Dermis blood vessel endothelial cell (primary cell): ENCODE measurements around the gene CPE. TPM values are rescaled to one million over a fixed set of nuclear protein-coding genes. Genes with fewer than 3 reads are reported as not detected.

Experiments used
- DNase-seq: peaks from one replicate; pipeline ENCODE4 v3.0.0; 2010
- total RNA-seq: library from RNA; depleted of rRNA; stranded (reverse); fragments of >200 nt; gene quantifications from 2 replicates; pipeline ENCODE4 v1.2.3, GENCODE V29; 2014

The CPE gene
- total RNA-seq, 1 donor from 2014 or later = 1.0 TPM

DNA sequence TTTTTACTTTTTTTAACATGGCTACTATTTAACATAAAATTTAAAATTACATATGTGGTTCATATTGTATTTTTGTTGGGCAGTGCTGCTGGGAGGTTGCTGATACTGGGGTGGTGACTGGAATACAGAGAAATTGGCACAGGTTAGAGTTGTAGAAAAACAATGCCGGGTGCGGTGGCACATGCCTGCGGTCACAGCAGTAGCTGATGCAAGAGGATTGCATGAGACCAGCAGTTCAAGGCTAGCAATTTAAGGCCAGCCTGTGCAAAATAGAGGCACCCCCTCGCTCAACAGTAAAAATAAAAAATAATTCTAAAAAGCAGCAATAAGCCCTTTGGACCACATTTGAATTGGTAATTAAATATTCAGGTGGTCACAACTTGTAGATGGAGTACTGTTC lies 11.8 kb upstream of the CPE start:
- no peak for DNase-seq

DNA sequence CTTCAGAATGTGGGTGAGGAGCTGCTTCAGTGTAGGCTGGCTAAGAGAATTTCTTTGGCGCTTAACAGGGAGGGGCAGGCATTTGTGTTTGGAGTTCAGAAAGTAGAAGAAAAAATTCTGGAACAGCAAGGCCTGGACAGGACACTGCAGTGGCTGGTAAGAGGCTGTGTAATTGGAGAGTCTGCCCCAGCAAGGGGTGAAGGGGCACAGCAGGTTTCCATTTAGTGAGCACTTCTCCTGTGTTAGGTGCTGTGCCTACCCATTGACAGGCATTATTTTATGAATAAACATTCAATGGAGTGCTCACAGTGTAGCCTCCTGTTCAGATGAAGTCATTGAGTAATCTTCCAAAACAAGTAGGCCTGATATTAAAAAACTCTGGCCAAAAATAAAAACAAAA lies 10.7 kb upstream of the CPE start:
- DNase-seq = no peak

DNA sequence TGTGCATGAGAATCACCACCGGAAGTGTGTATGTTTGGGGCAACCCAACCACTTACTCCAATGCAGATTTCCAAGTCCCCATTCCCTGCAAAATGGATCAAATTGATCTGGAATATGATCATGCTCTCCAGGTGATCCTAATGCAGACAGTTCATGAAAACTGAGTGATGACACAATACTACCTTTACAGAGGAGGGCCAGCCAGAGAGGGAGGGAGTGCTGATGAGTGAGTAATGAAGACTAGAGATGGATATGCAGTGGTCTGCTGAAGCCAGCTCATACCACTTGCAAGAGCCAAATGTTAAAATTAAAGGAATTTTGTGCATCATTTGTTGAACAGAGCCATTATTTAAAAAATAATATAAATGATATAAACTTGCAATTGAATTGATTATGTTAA lies 10.2 kb upstream of the CPE start:
- no peak for DNase-seq

DNA sequence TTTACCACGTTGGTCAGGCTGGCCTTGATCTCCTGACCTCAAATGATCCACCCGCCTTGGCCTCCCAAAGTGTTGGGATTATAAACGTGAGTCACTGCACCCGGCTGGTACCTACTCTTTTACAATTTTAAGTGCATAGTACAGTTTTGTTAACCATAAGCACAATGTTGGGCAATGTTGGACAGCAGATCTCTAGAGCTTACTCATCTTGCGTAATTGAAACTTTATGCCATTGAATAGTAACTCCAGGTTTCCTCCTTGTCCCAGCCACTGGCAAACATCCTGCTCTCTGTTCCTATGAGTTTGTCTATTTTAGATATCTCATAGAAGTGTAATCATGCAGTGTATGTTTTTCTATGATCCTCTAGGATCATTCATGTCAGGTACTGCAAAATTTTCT lies 9.3 kb upstream of the CPE start:
- DNase-seq = no peak

GRCh38 chr4:165370530-165370929 lies 8.3 kb upstream of the CPE start:
- DNase-seq = no peak

DNA sequence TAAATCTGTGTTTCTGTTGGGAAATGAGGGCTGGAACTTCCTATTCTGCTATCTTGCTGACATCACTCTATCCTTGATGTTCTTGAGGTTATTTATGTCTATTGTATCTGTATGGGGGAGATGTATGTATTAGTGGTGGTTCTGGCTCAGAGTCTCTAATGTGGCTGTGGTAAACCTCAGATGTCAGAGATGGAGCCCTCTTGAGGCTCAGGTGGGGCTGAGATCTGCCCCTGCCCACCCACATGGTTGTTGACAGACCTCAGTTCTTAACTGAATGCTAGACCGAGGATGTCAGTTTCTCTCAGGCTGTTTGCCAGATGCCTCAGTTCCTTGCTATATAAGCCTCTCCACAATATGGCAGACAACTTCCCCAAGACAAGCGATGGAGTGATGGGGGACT lies 3.3 kb upstream of the CPE start:
- no peak for DNase-seq

GRCh38 chr4:165378398-165378744 lies 437 bp upstream of the CPE start:
- no peak for DNase-seq

GRCh38 chr4:165379678-165380064 lies 863 bp downstream of the CPE start:
- no peak for DNase-seq

DNA sequence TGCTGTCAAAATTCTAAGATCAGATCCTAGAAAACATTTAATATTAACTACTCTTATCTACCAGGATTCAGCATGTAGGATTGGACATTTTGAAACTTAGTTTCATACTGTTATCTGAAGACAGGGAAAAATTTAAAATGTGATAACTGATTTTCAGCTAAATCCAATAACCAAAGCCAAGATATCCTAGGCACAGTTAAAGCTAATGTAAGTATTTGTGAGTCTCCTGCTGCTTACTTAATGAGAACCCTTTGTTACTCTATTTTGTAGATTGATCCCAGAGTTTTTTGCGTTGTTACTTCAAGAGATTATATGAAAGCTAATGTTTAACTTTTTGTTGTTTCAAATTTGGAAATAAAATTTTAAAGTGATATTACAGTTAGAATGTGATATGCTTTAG lies 2.0 kb downstream of the CPE start:
- no peak for DNase-seq

GRCh38 chr4:165381821-165382373 lies 3.1 kb downstream of the CPE start:
- DNase-seq = no peak

- no peak for DNase-seq
These were observed 3.8 kb downstream of the CPE start for GRCh38 chr4:165382640-165383039.

- DNase-seq = no peak
These were observed 4.8 kb downstream of the CPE start for GRCh38 chr4:165383591-165384073.

GRCh38 chr4:165384186-165384585 lies 5.4 kb downstream of the CPE start:
- DNase-seq = no peak

DNA sequence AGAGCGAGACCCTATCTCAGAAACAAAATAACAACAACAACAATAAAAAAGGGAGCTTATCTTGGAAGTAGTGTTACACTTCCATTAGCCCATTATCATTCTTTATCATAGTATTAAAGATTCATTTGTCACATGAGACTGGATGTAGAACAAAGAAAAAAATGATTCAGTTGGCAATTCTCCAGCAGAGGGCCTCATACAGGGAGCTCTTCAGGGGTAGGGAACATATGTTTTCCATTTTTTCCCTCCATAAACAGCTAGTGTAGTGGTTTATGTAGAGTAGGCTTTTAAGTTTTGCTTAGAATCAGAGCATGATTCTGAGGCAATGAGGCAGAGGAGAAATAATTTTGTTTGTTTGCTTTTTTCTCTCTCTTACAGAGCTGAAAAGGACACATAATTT lies 5.8 kb downstream of the CPE start:
- DNase-seq = peak; percentile 16

DNA sequence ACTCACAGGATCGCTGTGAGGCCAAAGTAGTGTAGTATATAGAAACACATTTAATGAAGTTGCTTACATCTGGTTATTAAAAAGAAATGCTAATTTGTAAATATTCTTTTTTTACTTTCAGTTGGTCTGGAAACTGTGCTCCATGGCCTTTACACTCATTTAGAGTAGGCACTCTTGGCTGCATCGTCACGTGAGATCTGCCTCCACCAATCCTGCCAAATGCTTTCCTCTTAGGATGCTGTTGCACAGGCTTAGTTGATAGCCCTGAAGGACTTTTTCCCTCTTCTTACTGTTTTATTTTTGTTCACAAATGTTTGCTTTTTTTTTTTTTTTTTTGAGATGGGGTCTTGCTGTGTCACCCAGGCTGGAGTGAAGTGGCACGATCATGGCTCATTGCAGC lies 6.3 kb downstream of the CPE start:
- no peak for DNase-seq

GRCh38 chr4:165386328-165386727 lies 7.5 kb downstream of the CPE start:
- DNase-seq = no peak

DNA sequence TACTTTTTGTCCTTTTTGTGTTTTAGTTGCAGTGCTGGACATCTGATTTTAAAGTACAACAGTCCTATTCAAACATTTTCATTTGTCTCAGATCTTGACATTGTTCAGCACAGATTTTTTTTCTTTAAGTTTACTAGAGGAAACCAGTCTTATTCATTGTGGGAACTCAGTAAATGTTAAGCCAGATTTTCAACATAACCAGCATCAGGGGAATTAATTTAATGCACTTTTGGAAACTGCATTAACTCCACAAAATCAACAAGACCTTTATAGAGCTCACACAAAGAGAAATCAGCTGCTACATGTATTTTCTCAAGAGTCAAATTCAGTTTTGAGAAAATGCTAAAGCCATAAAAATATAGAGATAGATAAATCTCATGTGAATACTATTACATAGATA lies 9.9 kb downstream of the CPE start:
- no peak for DNase-seq

DNA sequence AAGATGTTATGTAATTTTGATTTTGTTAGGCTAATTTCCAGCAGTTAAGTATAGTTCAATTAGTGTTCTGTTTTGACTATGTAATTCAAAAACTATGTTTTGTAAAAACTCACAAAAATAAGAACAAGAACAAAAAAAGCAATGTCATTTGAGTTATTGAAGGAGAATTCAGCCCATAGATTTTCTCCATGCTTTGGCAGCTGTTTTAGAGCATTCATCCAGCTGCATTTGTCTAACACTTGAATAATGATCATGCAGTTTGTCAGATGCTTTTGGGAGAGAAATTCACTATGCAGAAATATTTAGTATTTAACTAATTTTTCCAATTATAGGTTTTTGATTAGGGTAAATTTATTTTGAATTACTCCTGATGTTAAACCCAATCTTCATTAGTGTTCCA lies 14.2 kb downstream of the CPE start:
- DNase-seq = no peak

DNA sequence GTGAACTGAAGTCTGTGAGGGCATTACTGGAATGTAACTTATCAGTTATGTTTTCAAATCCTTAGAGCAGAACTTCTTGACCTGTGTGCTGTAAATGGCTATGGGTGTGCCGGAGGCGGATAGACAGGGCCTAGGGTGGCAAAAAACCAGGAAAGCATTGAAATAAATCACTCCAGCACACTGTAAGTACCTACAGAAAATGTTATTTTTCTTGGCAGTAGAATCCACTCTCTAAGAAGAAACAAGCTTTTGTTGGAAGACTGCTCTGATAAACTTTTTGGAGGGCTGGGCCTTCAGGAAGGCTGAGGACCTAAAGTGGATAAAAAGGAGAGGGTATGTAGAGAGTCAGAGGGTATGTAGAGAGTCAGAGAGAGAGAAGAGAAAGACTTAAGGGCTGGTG lies 14.9 kb downstream of the CPE start:
- no peak for DNase-seq

DNA sequence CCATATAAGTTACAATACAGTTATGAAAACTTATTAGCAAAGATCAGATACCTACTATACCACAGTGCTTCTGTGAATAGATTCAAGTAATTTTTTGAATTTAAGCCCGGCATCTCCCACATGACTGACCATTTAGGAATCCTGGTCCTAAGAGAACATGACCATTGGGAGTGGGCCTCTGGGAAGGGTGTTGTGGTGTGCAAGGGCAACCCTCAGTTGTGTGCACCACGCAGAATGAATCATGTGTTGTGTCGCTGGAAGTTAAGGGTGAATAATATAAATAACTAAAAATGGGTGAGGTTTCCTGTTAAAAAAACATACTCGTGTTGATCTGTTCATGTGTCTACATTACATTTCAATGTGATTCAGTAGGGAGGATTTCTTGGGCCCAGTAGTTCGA lies 15.5 kb downstream of the CPE start:
- no peak for DNase-seq

DNA sequence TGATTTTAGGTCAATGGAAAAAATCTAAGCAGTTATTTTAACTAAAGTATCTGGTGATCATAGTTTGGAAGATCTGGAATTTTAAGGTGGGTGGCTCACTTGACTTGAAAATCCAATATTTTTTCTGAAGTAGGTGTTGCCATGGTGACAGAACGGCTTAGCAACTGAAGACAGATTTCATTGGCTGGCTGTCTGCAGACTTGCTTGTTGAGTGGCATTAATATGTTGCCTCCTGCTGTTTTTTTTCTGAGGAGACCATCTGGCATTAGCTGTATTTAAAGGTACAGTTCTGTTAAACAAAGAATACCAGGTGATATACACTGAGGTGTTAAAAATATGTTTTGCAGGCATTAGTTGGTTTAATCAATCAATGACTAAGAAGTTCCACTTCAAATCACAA lies 19.8 kb downstream of the CPE start:
- DNase-seq = peak; percentile 21

- DNase-seq = no peak
These were observed 23.6 kb downstream of the CPE start for GRCh38 chr4:165402375-165402774.

- DNase-seq = no peak
These were observed 24.2 kb downstream of the CPE start for GRCh38 chr4:165403048-165403447.

DNA sequence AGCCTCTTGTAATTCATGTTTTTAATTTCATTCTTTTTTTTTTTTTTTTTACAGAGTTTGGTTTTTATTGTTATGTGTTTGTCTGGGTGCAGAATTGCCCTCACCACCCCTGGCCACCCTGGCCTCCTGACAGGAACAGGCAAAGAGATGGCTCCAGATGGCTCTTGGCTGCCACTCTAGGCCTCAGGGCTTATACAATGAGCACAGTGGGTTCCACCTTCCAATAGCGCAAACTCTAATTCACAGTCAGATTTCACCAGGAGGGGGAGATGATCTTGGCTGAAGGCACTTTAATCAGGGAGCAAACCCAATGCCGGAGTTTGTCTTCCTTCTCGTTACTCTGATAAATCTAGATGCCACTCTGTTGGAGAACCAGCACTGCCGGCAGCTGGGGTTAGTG lies 24.8 kb downstream of the CPE start:
- DNase-seq = no peak

GRCh38 chr4:165404080-165404479 lies 25.3 kb downstream of the CPE start:
- no peak for DNase-seq

GRCh38 chr4:165404696-165405095 lies 25.9 kb downstream of the CPE start:
- DNase-seq = no peak
